Measurements from ENCODE around the gene HOXA4. TPM values are rescaled to one million over a fixed set of nuclear protein-coding genes. Genes with fewer than 3 reads are reported as not detected.

Gene HOXA4
- total RNA-seq, 1 experiment from 2014 or later, result 2.3 TPM

DNA sequence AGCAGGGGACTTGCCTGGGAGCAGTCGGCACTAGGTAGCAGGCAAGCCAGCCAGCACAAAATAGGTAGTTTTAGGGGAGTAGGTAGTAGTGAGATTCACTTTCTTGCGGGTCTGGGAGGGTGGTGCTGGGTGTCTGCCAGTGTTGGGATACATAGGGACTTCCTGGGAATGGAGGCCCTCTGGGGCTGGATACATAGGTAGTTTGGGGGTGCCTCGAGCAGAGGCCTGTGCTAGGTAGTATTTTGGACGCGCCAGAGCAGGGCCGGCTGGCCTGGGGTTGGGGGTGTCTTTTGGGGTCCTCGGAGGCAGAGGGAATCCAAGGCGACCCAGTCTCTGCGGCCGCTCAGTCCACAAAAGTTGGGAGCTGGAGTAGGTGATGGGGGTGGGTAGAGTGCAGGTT, 23.8 kb upstream of the HOXA4 start:
- Histone ChIP-seq H3F3A (ENCODE audit: low read length, unreplicated experiment) (no peaks in the 10 kb centered on the region), H3K27me3 (ENCODE audit: low read length) (no peaks in the 10 kb centered on the region), H3K27ac (ENCODE audit: low read length) (no peak overlapping the region), H3K4me2 (ENCODE audit: low read length) (no peak overlapping the region), H3K9ac (ENCODE audit: low read length) (no peak overlapping the region), H3K9me3 (ENCODE audit: low read length) (no peaks in the 10 kb centered on the region), H4K20me1 (ENCODE audit: low read length) (no peaks in the 10 kb centered on the region), H3K79me2 (ENCODE audit: low read length) (peaks cover 39% of the 10 kb centered on the region), H2AFZ (ENCODE audit: low read length) (no peak overlapping the region), H3K4me1 (ENCODE audit: insufficient read depth, low read length) (peaks cover 19% of the 10 kb centered on the region), H3K36me3 (ENCODE audit: low read depth, low read length) (no peaks in the 10 kb centered on the region), H3K4me3 (ENCODE audit: low read length) (no peak overlapping the region), H3K9me2 (replicated peaks; ENCODE audit: low read length) (no peaks in the 10 kb centered on the region)
- TF ChIP-seq EZH2phosphoT487 (IDR thresholded peaks at IDR 0.05; ENCODE audit: borderline replicate concordance, low read length) (no peak), EZH2 (IDR thresholded peaks at IDR 0.05; ENCODE audit: low read length, unreplicated experiment) (no peak)
- TF ChIP-seq, protein P1, sequence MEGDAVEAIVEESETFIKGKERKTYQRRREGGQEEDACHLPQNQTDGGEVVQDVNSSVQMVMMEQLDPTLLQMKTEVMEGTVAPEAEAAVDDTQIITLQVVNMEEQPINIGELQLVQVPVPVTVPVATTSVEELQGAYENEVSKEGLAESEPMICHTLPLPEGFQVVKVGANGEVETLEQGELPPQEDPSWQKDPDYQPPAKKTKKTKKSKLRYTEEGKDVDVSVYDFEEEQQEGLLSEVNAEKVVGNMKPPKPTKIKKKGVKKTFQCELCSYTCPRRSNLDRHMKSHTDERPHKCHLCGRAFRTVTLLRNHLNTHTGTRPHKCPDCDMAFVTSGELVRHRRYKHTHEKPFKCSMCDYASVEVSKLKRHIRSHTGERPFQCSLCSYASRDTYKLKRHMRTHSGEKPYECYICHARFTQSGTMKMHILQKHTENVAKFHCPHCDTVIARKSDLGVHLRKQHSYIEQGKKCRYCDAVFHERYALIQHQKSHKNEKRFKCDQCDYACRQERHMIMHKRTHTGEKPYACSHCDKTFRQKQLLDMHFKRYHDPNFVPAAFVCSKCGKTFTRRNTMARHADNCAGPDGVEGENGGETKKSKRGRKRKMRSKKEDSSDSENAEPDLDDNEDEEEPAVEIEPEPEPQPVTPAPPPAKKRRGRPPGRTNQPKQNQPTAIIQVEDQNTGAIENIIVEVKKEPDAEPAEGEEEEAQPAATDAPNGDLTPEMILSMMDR (conservative IDR thresholded peaks at IDR 0.05; ENCODE audit: low read depth, low read length), result no peak
- CTCF ChIA-PET, result no interaction called here
- no TSS peak for BruUV-seq (replicated peaks)
- intact Hi-C loops (cut with micrococcal nuclease), result no loop called here
- POLR2A ChIA-PET (ENCODE audit: unreplicated experiment), result no interaction called here
- DNase-seq (no peak), ATAC-seq (no peak)

DNA sequence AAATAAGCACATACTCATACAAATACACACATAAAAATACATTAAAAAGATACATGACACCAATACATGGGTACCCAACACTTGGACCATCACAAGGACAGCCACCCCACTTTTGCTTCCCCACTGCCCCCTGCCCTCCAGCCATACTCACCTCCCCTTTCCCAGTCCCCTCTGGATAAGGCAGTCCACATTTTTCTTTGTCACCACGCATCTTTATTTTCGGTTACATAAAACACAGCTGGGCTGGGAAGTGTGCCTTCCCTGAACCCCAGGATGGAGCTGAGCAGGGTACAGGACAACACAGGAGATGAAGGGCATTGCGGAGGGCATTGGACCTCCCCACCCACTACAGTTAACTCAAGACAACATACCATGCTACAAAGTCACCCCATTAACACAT, 23.0 kb upstream of the HOXA4 start:
- TF ChIP-seq EZH2phosphoT487 (IDR thresholded peaks at IDR 0.05; ENCODE audit: borderline replicate concordance, low read length) (no peak), EZH2 (IDR thresholded peaks at IDR 0.05; ENCODE audit: low read length, unreplicated experiment) (no peak)
- TF ChIP-seq, protein P1 (conservative IDR thresholded peaks at IDR 0.05; ENCODE audit: low read depth, low read length), result no peak
- peaks cover 47% of the 10 kb centered on the region for H3K79me2 ChIP-seq (ENCODE audit: low read length)
- no peaks in the 10 kb centered on the region for H3K9me3 ChIP-seq (ENCODE audit: low read length)
- no peak overlapping the region for H3K9ac ChIP-seq (ENCODE audit: low read length)
- no peaks in the 10 kb centered on the region for H3K36me3 ChIP-seq (ENCODE audit: low read depth, low read length)
- H3K27me3 ChIP-seq (ENCODE audit: low read length), result no peaks in the 10 kb centered on the region
- DNase-seq, result no peak
- H3K4me2 ChIP-seq (ENCODE audit: low read length), result no peak overlapping the region
- H3K27ac ChIP-seq (ENCODE audit: low read length), result no peak overlapping the region
- intact Hi-C loops (cut with micrococcal nuclease), result no loop called here
- no TSS peak for BruUV-seq (replicated peaks)
- ChIA-PET POLR2A (ENCODE audit: unreplicated experiment) (no interaction called here), CTCF (no interaction called here)
- H3F3A ChIP-seq (ENCODE audit: low read length, unreplicated experiment), result no peaks in the 10 kb centered on the region
- no peak overlapping the region for H3K4me3 ChIP-seq (ENCODE audit: low read length)
- no peak for ATAC-seq
- no peak overlapping the region for H2AFZ ChIP-seq (ENCODE audit: low read length)
- H3K4me1 ChIP-seq (ENCODE audit: insufficient read depth, low read length), result peaks cover 23% of the 10 kb centered on the region
- no peaks in the 10 kb centered on the region for H3K9me2 ChIP-seq (replicated peaks; ENCODE audit: low read length)
- no peaks in the 10 kb centered on the region for H4K20me1 ChIP-seq (ENCODE audit: low read length)

DNA sequence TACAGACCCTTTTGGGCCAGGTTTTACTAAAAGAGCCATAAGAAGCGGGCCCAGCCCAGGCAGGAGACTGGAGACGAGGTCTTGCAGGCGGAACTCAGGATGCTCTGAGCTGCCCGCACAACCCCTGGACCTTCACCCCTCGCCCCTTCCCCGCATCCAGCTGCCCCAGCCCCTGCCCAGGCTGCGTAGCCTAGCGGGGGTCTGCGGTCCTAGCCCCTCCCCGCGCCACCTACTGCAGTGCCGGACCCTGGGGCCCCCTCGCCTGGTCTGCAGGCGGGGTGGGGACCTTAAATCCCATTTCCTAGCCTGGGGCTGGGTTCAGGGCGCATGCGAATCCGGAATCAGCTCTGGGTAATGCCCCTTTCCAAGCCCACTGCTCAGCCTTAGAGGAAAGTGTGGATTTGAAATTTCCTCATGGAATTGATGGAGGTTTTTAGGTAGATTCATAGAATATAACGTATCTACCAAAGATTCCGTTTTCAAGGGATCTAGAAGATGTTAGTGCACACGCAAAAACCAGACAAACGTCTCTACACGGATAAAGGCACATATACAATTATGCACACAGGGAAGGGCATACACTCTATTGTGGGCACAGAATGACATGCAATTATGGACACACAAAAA, 22.4 kb upstream of the HOXA4 start:
- CTCF ChIA-PET, result interaction anchor here (1.6 kb wide), 1 partner anchor 8 kb away, joined by 12 read pairs; no protein-coding TSS in a partner anchor
- no peaks in the 10 kb centered on the region for H4K20me1 ChIP-seq (ENCODE audit: low read length)
- ATAC-seq (no peak), DNase-seq (no peak)
- peaks cover 28% of the 10 kb centered on the region for H3K4me1 ChIP-seq (ENCODE audit: insufficient read depth, low read length)
- peak overlapping the region; percentile 84 for H3K27ac ChIP-seq (ENCODE audit: low read length)
- intact Hi-C loops (cut with micrococcal nuclease), result loop anchor here (1.0 kb wide), 1 partner anchor 54 kb away; no protein-coding TSS in a partner anchor
- no TSS peak for BruUV-seq (replicated peaks)
- no peaks in the 10 kb centered on the region for H3K27me3 ChIP-seq (ENCODE audit: low read length)
- H3K36me3 ChIP-seq (ENCODE audit: low read depth, low read length), result no peaks in the 10 kb centered on the region
- TF ChIP-seq, protein P1 (conservative IDR thresholded peaks at IDR 0.05; ENCODE audit: low read depth, low read length), result no peak
- no peak for TF ChIP-seq EZH2phosphoT487 (IDR thresholded peaks at IDR 0.05; ENCODE audit: borderline replicate concordance, low read length)
- no peak for TF ChIP-seq EZH2 (IDR thresholded peaks at IDR 0.05; ENCODE audit: low read length, unreplicated experiment)
- no peaks in the 10 kb centered on the region for H3F3A ChIP-seq (ENCODE audit: low read length, unreplicated experiment)
- H3K9ac ChIP-seq (ENCODE audit: low read length), result peak overlapping the region; percentile 73
- H2AFZ ChIP-seq (ENCODE audit: low read length), result peak overlapping the region; percentile 74
- no peaks in the 10 kb centered on the region for H3K9me2 ChIP-seq (replicated peaks; ENCODE audit: low read length)
- peaks cover 53% of the 10 kb centered on the region for H3K79me2 ChIP-seq (ENCODE audit: low read length)
- no peaks in the 10 kb centered on the region for H3K9me3 ChIP-seq (ENCODE audit: low read length)
- peak overlapping the region; percentile 78 for H3K4me3 ChIP-seq (ENCODE audit: low read length)
- POLR2A ChIA-PET (ENCODE audit: unreplicated experiment), result interaction anchor here (0.6 kb wide), 2 partner anchors 36 to 603 kb away, joined by 3 read pairs; no protein-coding TSS in a partner anchor
- H3K4me2 ChIP-seq (ENCODE audit: low read length), result peak overlapping the region; percentile 92
